ENCODE data around the gene MRLN.

The MRLN gene

GRCh38 chr10:59709395-59710125 is 43.7 kb downstream of the MRLN start, which contains the start of gene SLC16A9:
Gene SLC16A9 (minus strand): TSS chr10:59709850. CDS start chr10:59684291, 25,559 bp downstream.
- TF ChIP-seq TAF1 (IDR thresholded peaks at IDR 0.05; ENCODE audit: low read depth): no peak
- TF ChIP-seq ZBTB7A (IDR thresholded peaks at IDR 0.05; ENCODE audit: low read depth): peak; percentile 68
- no peak; the same call in 1 of the 2 replicates for TF ChIP-seq CEBPB (IDR thresholded peaks at IDR 0.05)

GRCh38 chr10:59708816-59709394 is 44.4 kb downstream of the MRLN start:
- TF ChIP-seq MAX (IDR thresholded peaks at IDR 0.05) (peak; percentile 30; the same call in 1 of the 2 replicates), REST (IDR thresholded peaks at IDR 0.05; ENCODE audit: low read depth) (peak; percentile 31; the same call in 1 of the 2 replicates), USF1 (IDR thresholded peaks at IDR 0.05) (no peak)

GRCh38 chr10:59706851-59707797 is 46.1 kb downstream of the MRLN start:
- TF ChIP-seq REST (IDR thresholded peaks at IDR 0.05; ENCODE audit: low read depth) (no peak), TCF12 (IDR thresholded peaks at IDR 0.05; ENCODE audit: low read depth) (no peak), CEBPB (IDR thresholded peaks at IDR 0.05) (no peak), YY1 (IDR thresholded peaks at IDR 0.05; ENCODE audit: low read depth) (no peak), RAD21 (IDR thresholded peaks at IDR 0.05; ENCODE audit: low read depth) (no peak), USF1 (IDR thresholded peaks at IDR 0.05) (no peak), MAX (IDR thresholded peaks at IDR 0.05) (no peak), TAF1 (IDR thresholded peaks at IDR 0.05; ENCODE audit: low read depth) (no peak), CREB1 (IDR thresholded peaks at IDR 0.05; ENCODE audit: low read depth) (no peak), NFIC (IDR thresholded peaks at IDR 0.05) (no peak)

- no peak for TF ChIP-seq CEBPB (IDR thresholded peaks at IDR 0.05)
- TF ChIP-seq EP300 (IDR thresholded peaks at IDR 0.05; ENCODE audit: borderline replicate concordance): no peak
- no peak for TF ChIP-seq NFIC (IDR thresholded peaks at IDR 0.05)
- TF ChIP-seq REST (IDR thresholded peaks at IDR 0.05; ENCODE audit: low read depth): no peak
- TF ChIP-seq TAF1 (IDR thresholded peaks at IDR 0.05; ENCODE audit: low read depth): no peak
- no peak for TF ChIP-seq FOXM1 (IDR thresholded peaks at IDR 0.05; ENCODE audit: borderline replicate concordance, low read depth)
- no peak for TF ChIP-seq ZBTB7A (IDR thresholded peaks at IDR 0.05; ENCODE audit: low read depth)
- TF ChIP-seq EGR1 (IDR thresholded peaks at IDR 0.05): no peak
- no peak for TF ChIP-seq RAD21 (IDR thresholded peaks at IDR 0.05; ENCODE audit: low read depth)
- TF ChIP-seq YY1 (IDR thresholded peaks at IDR 0.05; ENCODE audit: low read depth): no peak
- no peak for TF ChIP-seq TEAD4 (IDR thresholded peaks at IDR 0.05)
- no peak for TF ChIP-seq CREB1 (IDR thresholded peaks at IDR 0.05; ENCODE audit: low read depth)
Measured at GRCh38 chr10:59705931-59706330, 47.3 kb downstream of the MRLN start.
